Immature natural killer cell (primary cell): ENCODE results near the gene COMP. TPM values are rescaled to one million over a fixed set of nuclear protein-coding genes. Genes with fewer than 3 reads are reported as not detected.

ENCODE experiments used
- DNase-seq, 3 donors: peaks; one replicate each; pipeline ENCODE4 v3.0.0; 2022; ENCODE audit warnings: mixed read lengths in 1 of 3
- H3K27ac Mint-ChIP-seq, 6 donors: one replicate each; pipeline ENCODE4 v1.8.0; 2020; ENCODE audit warnings: mixed read lengths in 6 of 6, mild to moderate bottlenecking in 5 of 6, inconsistent platforms in 4 of 6, moderate library complexity in 3 of 6
- H3K27me3 Mint-ChIP-seq, 3 donors: one replicate each; pipeline ENCODE4 v1.8.0; 2020 to 2021; ENCODE audit warnings: low read depth in 3 of 3, mild to moderate bottlenecking in 3 of 3, mixed read lengths in 3 of 3, moderate library complexity in 3 of 3, inconsistent platforms in 1 of 3
- H3K36me3 Mint-ChIP-seq, 3 donors: one replicate each; pipeline ENCODE4 v1.8.0; 2020; ENCODE audit warnings: mixed read lengths in 3 of 3, inconsistent platforms in 2 of 3, mild to moderate bottlenecking in 2 of 3
- H3K4me1 Mint-ChIP-seq, 2 donors: one replicate each; pipeline ENCODE4 v1.8.0; 2020; ENCODE audit warnings: inconsistent platforms in 2 of 2, mild to moderate bottlenecking in 2 of 2, mixed read lengths in 2 of 2, moderate library complexity in 1 of 2
- H3K4me3 Mint-ChIP-seq, 5 donors: one replicate each; pipeline ENCODE4 v1.8.0; 2020; ENCODE audit warnings: mild to moderate bottlenecking in 5 of 5, mixed read lengths in 5 of 5, inconsistent platforms in 3 of 5, moderate library complexity in 3 of 5
- H3K9me3 Mint-ChIP-seq, 6 donors: one replicate each; pipeline ENCODE4 v1.8.0; 2020; ENCODE audit warnings: mild to moderate bottlenecking in 6 of 6, mixed read lengths in 6 of 6, inconsistent platforms in 4 of 6, moderate library complexity in 3 of 6
- polyA plus RNA-seq, 3 donors: library from polyadenylated mRNA; unstranded; fragments of 300-500 nt; fragmentation: Illumina TruSeq; gene quantifications; one replicate each; pipeline ENCODE4 v1.2.3, GENCODE V29; 2021

COMP gene
- polyA plus RNA-seq, 3 donors from 2014 or later: not detected

DNA sequence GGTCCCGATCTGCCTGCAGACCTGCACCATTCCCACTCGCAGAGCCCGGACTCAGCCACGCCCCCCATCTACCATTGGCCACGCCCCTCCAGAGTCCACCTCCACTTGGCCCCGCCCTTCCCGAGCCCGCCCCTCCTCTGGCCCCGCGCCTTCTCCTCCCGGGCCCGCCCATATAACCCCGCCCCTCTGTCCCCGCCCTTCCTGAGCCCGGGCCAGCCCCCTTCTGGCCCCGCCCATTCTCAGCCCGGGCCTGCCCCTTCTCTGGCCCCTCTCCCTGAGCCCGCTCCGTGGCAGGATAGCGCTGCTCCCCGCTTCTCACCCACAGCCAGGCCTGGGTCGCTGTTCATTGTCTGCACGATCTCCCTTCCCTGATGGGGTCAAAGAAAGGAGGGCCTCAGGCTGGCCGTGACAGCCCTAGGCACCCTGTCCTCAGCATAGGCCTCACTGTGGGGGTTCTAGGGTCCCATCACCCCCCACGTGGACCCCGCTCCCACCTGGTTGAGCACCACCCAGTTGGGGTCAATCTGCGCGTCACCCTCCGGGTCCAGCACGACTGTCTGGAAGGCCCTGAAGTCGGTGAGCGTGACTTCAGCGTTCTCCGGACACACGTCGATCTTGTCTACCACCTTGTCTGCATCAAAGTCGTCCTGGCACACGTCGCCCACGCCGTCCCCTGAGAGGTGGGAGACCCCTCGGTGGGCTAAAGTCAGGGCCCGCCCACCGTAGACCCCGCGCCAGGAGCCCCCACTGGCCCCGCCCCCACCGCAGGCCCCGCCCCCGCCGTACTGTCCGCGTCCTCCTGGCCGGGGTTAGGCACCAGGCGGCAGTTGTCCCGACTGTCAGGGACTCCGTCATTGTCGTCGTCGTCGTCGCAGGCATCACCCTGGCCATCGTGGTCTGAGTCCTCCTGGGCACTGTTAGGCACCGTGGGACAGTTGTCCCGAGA is 5.7 kb downstream of the COMP start:
- H3K27ac Mint-ChIP-seq: no peak overlapping the region
- peak overlapping the region in 4 of 5 donors; percentile 47 to 73 (median 56) for H3K4me3 Mint-ChIP-seq
- DNase-seq: peak; percentile 47 to 52 (median 50)

GRCh38 chr19:18784786-18785120 is 6.4 kb downstream of the COMP start:
- H3K36me3 Mint-ChIP-seq: no peaks in the 10 kb centered on the region
- H3K27me3 Mint-ChIP-seq: peaks cover 17 to 24% (median 23%) of the 10 kb centered on the region in 3 donors
- H3K4me1 Mint-ChIP-seq: peaks cover 28 to 33% of the 10 kb centered on the region in 2 donors
- H3K27ac Mint-ChIP-seq: no peak overlapping the region
- DNase-seq: no peak
- peak overlapping the region in 1 of 5 donors; percentile 72 for H3K4me3 Mint-ChIP-seq
- no peaks in the 10 kb centered on the region for H3K9me3 Mint-ChIP-seq

More for the DNA sequence above, 5.7 kb downstream of the COMP start:
- peaks cover 0 to 3% (median 0%) of the 10 kb centered on the region in 3 donors for H3K36me3 Mint-ChIP-seq
- H3K27me3 Mint-ChIP-seq: peaks cover 21 to 28% (median 27%) of the 10 kb centered on the region in 3 donors
- peaks cover 34 to 38% of the 10 kb centered on the region in 2 donors for H3K4me1 Mint-ChIP-seq
- H3K9me3 Mint-ChIP-seq: no peaks in the 10 kb centered on the region

- Mint-ChIP-seq H3K4me3 (peak overlapping the region in 2 of 5 donors; percentile 4 to 72), H3K36me3 (no peaks in the 10 kb centered on the region), H3K4me1 (peaks cover 28 to 31% of the 10 kb centered on the region in 2 donors), H3K9me3 (no peaks in the 10 kb centered on the region), H3K27me3 (peaks cover 16 to 25% (median 19%) of the 10 kb centered on the region in 3 donors), H3K27ac (no peak overlapping the region)
- no peak for DNase-seq
Observed at GRCh38 chr19:18783958-18784785, 6.9 kb downstream of the COMP start.

DNA sequence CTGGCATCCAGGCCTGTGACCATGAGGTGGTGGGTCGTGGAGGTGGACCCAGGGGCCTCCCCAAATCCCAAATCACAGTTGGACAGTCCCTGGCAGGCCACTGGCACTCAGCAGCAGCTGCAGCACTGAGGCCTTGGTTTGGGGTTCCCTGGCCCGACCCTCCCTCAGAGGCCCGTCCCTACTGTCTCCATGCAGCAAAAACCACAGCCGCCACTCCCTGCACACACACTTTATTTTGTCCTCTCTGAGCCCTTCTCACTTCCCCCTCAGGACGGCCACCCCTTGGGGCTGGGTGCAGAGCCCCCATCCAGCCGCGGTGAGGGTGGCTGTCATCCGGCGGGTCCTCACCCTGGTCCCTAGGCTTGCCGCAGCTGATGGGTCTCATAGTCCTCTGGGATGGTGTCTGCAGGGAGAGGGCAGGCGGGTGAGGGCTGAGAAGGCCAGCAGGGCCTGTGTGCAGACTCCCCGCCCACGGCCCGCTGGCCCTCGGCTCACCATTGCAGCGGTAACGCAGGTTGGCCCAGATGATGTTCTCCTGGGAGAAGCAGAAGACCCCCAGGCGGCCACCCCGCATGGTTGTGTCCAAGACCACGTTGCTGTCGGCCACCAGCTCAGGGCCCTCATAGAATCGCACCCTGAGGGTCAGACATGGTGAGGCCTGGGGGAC is 8.4 kb downstream of the COMP start:
- H3K9me3 Mint-ChIP-seq: no peaks in the 10 kb centered on the region
- no peak overlapping the region for H3K27ac Mint-ChIP-seq

DNA sequence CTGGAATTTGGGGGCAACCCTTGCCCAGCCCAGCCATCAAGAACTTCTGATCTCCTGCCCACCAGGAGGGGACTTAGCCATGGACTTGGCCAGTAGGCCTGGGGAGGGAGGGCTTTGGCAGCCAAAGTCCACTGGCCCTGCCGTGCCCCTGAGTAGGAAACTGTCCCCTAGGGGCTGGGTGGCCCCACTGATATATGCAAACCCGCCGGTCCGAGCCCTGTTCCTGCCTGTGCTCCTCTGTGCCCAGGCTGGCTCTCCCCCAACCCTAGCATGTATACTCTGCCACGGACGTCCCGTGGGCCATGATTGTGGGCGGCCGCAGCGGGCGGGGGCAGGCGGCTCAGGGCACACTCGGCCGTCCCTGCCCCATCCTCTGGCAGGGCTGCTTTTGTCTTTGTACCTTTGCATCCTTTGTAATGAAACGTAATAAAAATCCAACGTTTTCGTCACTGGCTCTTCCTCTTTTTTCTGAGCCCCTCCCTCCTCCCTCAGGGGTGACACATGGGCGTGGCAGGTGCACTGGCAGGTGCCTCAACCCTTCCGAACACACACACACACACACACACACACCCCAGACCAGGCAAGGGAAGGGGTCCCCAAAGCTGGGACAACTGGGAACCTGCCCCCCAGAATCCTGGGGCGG is 9.1 kb downstream of the COMP start:
- Mint-ChIP-seq H3K27me3 (peaks cover 7 to 20% (median 10%) of the 10 kb centered on the region in 3 donors), H3K36me3 (no peaks in the 10 kb centered on the region), H3K9me3 (no peaks in the 10 kb centered on the region), H3K27ac (no peak overlapping the region), H3K4me3 (no peak overlapping the region), H3K4me1 (peaks cover 17 to 19% of the 10 kb centered on the region in 2 donors)
- DNase-seq: no peak

More for the DNA sequence above, 8.4 kb downstream of the COMP start:
- Mint-ChIP-seq H3K36me3 (no peaks in the 10 kb centered on the region), H3K4me3 (no peak overlapping the region), H3K4me1 (peaks cover 23 to 25% of the 10 kb centered on the region in 2 donors), H3K27me3 (peaks cover 14 to 27% (median 17%) of the 10 kb centered on the region in 3 donors)
- DNase-seq: no peak

DNA sequence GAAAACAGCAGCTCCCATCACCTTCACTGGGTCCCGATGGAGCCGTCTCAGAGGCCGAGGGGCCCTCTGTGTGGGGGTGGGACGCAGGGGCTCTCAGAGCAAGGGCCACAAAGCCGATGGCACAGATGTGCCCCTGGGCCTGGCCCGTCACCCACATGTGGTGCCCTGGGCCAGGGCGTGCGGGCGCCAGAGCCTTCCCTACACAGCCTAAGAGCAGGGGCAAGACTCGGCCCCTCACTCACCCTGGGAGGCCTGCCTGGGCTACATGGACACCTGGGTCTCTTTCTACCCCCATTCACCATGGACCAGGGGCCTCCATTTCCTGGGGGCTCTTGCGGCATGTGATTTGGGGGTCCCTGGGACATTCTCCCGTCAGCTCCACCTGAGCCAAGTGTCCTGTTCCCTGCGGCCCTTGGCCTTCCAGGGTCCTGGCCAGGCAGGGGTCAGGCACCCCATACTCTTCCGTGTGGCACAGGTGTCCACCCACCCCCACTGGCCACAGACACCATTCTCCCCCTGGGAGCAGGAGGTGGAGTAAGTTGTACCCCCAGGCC is 10.0 kb downstream of the COMP start:
- Mint-ChIP-seq H3K27me3 (peaks cover 3 to 17% (median 7%) of the 10 kb centered on the region in 3 donors), H3K4me3 (no peak overlapping the region), H3K36me3 (no peaks in the 10 kb centered on the region), H3K4me1 (peaks cover 10 to 16% of the 10 kb centered on the region in 2 donors), H3K27ac (no peak overlapping the region), H3K9me3 (no peaks in the 10 kb centered on the region)
- no peak for DNase-seq

GRCh38 chr19:18780631-18781030 is 10.5 kb downstream of the COMP start:
- Mint-ChIP-seq H3K4me3 (no peak overlapping the region), H3K27me3 (peaks cover 2 to 13% (median 4%) of the 10 kb centered on the region in 3 donors), H3K36me3 (no peaks in the 10 kb centered on the region), H3K4me1 (peaks cover 7 to 11% of the 10 kb centered on the region in 2 donors), H3K9me3 (no peaks in the 10 kb centered on the region), H3K27ac (no peak overlapping the region)
- no peak for DNase-seq

DNA sequence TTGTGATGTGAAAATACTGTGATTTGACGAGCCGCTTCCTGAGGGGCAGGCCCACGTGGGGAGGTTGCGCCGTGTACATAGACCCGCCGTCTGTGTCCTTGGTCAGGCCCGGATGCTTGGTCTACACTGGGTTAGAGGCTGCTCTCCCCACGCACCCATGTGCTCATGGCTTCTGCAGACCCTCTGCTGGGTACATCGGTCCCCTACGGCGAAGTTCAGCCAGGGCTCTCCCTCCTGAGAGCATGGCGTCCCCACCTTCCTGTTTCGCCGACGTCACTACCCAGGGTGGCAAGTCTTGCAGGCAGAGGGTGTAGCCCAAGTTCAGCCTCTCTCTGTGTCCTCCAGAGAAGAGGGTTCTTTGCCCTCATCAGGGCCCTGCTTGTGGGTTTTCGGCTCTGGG is 11.0 kb downstream of the COMP start:
- Mint-ChIP-seq H3K4me1 (peaks cover 3 to 8% of the 10 kb centered on the region in 2 donors), H3K27me3 (peaks cover 0 to 10% (median 3%) of the 10 kb centered on the region in 3 donors), H3K36me3 (no peaks in the 10 kb centered on the region), H3K27ac (no peak overlapping the region), H3K9me3 (no peaks in the 10 kb centered on the region), H3K4me3 (no peak overlapping the region)
- DNase-seq: no peak

DNA sequence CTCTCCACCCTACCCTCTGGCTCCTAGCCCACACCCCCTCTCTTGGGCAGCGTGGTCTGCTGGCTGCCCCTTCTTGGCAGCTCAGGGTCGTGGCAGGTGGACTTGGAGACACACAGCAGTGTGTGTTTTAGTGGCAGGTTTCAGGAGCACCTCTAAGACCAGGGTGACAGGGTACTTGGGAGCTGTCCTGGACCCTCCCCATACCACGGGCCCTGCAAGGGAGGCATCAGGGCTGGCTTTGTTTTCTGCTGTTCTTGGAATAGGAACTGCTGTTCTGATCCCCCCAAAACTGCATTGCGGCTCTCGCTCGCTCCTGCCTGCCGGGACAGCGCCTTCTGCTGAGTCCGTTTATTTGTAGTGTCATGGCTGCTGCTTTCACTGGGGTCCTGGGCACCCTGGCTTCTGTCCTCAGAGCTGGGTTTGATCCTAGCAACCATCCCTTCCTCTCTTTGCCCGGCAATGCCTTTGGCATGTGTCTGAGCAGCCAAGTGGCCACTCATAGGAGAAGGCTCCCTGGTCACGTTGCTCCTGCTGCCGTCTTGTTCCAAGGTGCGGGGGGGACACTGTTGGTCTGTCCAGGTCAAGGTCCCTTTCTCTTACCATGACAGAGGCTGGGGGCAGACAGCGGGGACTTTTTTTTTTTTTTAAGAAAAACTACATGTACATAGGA is 12.1 kb downstream of the COMP start:
- no peak for DNase-seq
- no peaks in the 10 kb centered on the region for H3K4me1 Mint-ChIP-seq
- H3K27me3 Mint-ChIP-seq: peaks cover 0 to 7% (median 3%) of the 10 kb centered on the region in 3 donors
- H3K27ac Mint-ChIP-seq: no peak overlapping the region
- no peaks in the 10 kb centered on the region for H3K9me3 Mint-ChIP-seq
- H3K4me3 Mint-ChIP-seq: no peak overlapping the region
- no peaks in the 10 kb centered on the region for H3K36me3 Mint-ChIP-seq

- Mint-ChIP-seq H3K4me1 (no peaks in the 10 kb centered on the region), H3K27me3 (peaks cover 0 to 7% (median 3%) of the 10 kb centered on the region in 3 donors), H3K27ac (no peak overlapping the region), H3K36me3 (no peaks in the 10 kb centered on the region), H3K4me3 (no peak overlapping the region), H3K9me3 (no peaks in the 10 kb centered on the region)
- DNase-seq: no peak
Observed at GRCh38 chr19:18778076-18778389, 13.1 kb downstream of the COMP start.

DNA sequence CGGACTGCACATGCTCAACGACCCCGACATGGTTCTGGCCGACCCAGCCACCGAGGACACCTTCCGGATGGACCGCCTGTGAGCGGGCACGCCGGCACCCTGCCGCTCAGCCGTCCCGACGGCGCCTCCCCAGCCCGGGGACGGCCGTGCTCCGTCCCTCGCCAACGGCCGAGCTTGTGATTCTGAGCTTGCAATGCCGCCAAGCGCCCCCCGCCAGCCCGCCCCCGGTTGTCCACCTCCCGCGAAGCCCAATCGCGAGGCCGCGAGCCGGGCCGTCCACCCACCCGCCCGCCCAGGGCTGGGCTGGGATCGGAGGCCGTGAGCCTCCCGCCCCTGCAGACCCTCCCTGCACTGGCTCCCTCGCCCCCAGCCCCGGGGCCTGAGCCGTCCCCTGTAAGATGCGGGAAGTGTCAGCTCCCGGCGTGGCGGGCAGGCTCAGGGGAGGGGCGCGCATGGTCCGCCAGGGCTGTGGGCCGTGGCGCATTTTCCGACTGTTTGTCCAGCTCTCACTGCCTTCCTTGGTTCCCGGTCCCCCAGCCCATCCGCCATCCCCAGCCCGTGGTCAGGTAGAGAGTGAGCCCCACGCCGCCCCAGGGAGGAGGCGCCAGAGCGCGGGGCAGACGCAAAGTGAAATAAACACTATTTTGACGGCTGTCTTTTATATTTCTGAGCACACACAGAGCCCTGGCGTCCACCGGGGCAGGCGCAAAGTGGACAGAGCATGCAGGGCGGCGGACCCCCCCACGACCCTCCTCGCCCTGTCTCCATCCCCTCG is 13.6 kb downstream of the COMP start:
- no peaks in the 10 kb centered on the region for H3K9me3 Mint-ChIP-seq
- no peak for DNase-seq
- H3K4me1 Mint-ChIP-seq: no peaks in the 10 kb centered on the region
- H3K4me3 Mint-ChIP-seq: no peak overlapping the region
- no peak overlapping the region for H3K27ac Mint-ChIP-seq
- peaks cover 0 to 7% (median 3%) of the 10 kb centered on the region in 3 donors for H3K27me3 Mint-ChIP-seq
- H3K36me3 Mint-ChIP-seq: no peaks in the 10 kb centered on the region

DNA sequence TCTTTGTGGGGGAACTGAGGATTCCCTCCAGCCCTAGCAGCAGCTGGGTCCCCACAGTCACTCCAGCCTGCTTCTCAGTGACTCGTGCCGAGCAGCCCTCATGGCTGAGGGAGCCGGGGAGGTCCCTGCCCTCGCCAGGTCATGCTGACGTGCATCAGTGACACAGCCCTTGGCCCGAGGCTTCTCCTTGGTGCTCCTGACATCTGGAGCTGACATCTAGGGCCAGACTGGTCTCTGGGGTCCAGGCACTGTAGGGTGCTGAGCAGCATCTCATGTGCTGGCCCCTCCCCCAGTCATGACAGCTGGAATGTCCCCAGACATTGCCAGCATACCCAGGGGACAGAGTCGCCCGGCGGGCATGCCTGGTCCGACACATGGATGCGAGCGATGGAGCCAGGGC is 14.4 kb downstream of the COMP start:
- no peak for DNase-seq
- H3K36me3 Mint-ChIP-seq: no peaks in the 10 kb centered on the region
- no peak overlapping the region for H3K4me3 Mint-ChIP-seq
- H3K9me3 Mint-ChIP-seq: no peaks in the 10 kb centered on the region
- H3K27me3 Mint-ChIP-seq: peaks cover 0 to 7% (median 3%) of the 10 kb centered on the region in 3 donors
- no peak overlapping the region for H3K27ac Mint-ChIP-seq
- no peaks in the 10 kb centered on the region for H3K4me1 Mint-ChIP-seq
